GM13976 (cell line): ENCODE measurements around the gene PELI2.

Source experiments
- DNase-seq: peaks from one replicate; pipeline ENCODE4 v3.0.0; 2012; ENCODE audit warnings: low spot score
- in situ Hi-C: fragments of 300-500 bp; cut with MboI; formaldehyde crosslinking; loops from one replicate; pipeline ENCODE4 v1.12.0; 2022; ENCODE audit warnings: low sequenced_read_pairs, mixed read lengths, inconsistent platforms; ENCODE audit not compliant: unreplicated experiment
- TF ChIP-seq, protein P1 (sequence below): IDR thresholded peaks from 2 replicates; pipeline ENCODE4 v1.5.1; 2012; ENCODE audit warnings: borderline replicate concordance, mild to moderate bottlenecking; ENCODE audit not compliant: insufficient read depth; ENCODE audit errors: extremely low read depth, missing control alignments, control extremely low read depth

PELI2 gene

DNA sequence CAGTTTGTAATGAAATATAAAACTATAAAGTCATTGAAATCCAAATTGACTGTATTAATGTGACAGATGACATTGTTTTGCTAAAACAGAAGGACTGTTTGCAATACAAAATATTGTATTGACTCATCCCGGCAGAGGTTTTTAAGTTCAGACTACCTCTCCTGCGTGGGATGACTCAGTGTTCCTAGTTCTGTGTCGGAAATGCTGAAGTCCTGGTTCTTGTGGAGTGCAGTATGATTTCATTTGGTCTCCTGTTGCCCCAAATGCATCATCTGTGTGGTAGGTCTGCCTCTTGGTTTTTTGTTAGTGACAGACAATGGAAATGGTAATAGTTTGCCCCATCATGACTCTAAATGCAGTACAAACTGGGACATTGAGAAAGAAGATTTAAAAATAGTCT is 27.8 kb downstream of the PELI2 start:
- in situ Hi-C loops: no loop called here
- DNase-seq: no peak
- TF ChIP-seq, protein P1, sequence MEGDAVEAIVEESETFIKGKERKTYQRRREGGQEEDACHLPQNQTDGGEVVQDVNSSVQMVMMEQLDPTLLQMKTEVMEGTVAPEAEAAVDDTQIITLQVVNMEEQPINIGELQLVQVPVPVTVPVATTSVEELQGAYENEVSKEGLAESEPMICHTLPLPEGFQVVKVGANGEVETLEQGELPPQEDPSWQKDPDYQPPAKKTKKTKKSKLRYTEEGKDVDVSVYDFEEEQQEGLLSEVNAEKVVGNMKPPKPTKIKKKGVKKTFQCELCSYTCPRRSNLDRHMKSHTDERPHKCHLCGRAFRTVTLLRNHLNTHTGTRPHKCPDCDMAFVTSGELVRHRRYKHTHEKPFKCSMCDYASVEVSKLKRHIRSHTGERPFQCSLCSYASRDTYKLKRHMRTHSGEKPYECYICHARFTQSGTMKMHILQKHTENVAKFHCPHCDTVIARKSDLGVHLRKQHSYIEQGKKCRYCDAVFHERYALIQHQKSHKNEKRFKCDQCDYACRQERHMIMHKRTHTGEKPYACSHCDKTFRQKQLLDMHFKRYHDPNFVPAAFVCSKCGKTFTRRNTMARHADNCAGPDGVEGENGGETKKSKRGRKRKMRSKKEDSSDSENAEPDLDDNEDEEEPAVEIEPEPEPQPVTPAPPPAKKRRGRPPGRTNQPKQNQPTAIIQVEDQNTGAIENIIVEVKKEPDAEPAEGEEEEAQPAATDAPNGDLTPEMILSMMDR: no peak

DNA sequence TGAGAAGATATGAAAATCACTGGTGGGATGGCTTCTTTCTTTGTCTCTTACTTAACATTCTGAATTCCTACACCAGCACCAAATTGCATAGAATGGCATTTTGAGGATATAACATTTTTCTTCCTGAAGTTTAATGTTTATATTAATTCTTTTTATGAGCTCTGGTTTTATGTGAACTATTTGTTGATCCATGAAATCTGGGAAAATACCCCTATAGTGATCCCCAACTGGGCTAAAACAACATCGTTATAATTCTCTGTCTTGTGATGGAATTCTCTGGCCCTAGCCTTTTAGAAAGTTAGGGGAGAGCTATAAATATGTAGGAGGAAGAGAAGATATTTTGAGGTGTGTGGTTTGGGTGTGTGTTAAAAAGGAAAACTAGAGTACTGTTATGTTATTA is 29.2 kb downstream of the PELI2 start:
- TF ChIP-seq, protein P1: no peak
- in situ Hi-C loops: no loop called here
- DNase-seq: no peak

DNA sequence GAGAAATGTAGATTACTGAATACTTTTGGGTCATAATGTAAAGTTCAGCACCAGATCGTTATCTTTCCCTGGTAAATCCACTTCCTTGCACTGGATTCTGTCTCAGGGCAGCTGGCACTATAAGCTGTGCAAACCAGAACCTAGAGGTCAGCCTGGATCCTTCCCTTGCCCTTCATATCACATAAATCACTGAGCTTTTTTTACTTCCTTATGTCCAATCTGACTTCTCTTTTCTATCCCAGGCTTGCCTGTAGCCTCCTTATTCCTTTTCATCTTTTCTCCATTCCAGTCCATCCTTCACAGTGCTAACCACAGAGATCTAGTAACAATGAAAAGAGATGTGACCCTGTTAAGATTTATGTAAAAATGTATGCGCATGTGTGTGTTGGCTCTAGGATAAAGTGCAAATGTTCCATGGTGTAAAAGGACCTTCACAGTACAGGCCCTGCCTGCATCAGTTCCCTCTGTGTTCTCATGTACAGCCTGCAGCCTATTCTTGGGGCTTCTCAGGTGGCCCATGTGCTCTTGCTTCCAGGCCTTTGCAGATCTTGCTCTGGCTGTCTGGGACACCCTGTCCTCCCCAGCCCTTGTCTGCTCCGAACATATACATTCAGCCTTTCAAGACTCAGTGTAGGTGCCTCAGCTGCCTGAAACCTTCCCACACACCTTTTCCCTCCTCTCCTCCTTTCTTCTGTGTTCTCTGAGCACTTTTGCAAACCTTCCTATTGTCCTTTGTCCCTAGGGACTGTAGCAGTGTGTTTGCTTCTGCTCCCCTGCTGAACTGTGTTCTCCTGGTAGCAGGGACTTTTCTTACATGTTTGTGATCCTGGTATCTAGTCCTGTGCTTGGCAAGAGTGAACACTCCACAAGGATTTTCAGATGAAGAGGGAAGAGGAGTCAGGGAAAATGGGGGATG is 30.0 kb downstream of the PELI2 start:
- TF ChIP-seq, protein P1: no peak
- in situ Hi-C loops: no loop called here
- no peak for DNase-seq

GRCh38 chr14:56149151-56149550 is 30.9 kb downstream of the PELI2 start:
- TF ChIP-seq, protein P1: no peak
- in situ Hi-C loops: no loop called here
- no peak for DNase-seq

GRCh38 chr14:56149995-56150394 is 31.8 kb downstream of the PELI2 start:
- no peak for DNase-seq
- in situ Hi-C loops: no loop called here
- TF ChIP-seq, protein P1: no peak

GRCh38 chr14:56150645-56151345 is 32.6 kb downstream of the PELI2 start:
- in situ Hi-C loops: no loop called here
- TF ChIP-seq, protein P1: no peak
- DNase-seq: no peak
